ENCODE data around the gene CHAF1A. TPM values are rescaled to one million over a fixed set of nuclear protein-coding genes. Genes with fewer than 3 reads are reported as not detected.

The CHAF1A gene
- total and polyA plus RNA-seq, 2 of the 4 experiments (the other 2 are of a cell fraction): 12.4 to 22.9 TPM

- H3K56ac ChIP-seq (ENCODE audit: extremely low read depth, insufficient read depth, low read length): no peak overlapping the region
- H2AK9ac ChIP-seq (replicated peaks; ENCODE audit: low read depth, low read length, poor library complexity): peak overlapping the region; percentile 61
- H3K79me1 ChIP-seq (ENCODE audit: low read depth in 1 of 2, low read length in 2 of 2): peaks cover under 1 to 23% of the 10 kb centered on the region in 2 experiments
- dilution Hi-C loops (cut with HindIII; ENCODE audit: low sequenced_read_pairs, unreplicated experiment) (no loop called here), in situ Hi-C loops (cut with MboI; ENCODE audit: low sequenced_read_pairs) (no loop called here), intact Hi-C loops (cut with micrococcal nuclease) (no loop called here)
- H3K9ac ChIP-seq (ENCODE audit: low read depth, low read length): no peak overlapping the region
- ATAC-seq (ENCODE audit: low read depth) (peak; percentile 28), DNase-seq (no peak)
- H4K20me1 ChIP-seq (ENCODE audit: insufficient read depth, low read length): peaks cover 11% of the 10 kb centered on the region
- H3K27me3 ChIP-seq (ENCODE audit: control insufficient read depth, insufficient read depth, low read length): no peaks in the 10 kb centered on the region
- H3K23ac ChIP-seq (ENCODE audit: low read depth, low read length): no peak overlapping the region
- no peaks in the 10 kb centered on the region for H3K9me1 ChIP-seq (ENCODE audit: insufficient read depth, low read length)
- peak overlapping the region in 1 of 2 experiments; percentile 16; a peak in 1 of 4 replicates for H4K8ac ChIP-seq (ENCODE audit: low read depth in 2 of 2, low read length in 2 of 2)
- H2AK5ac ChIP-seq (ENCODE audit: low read depth, low read length): no peak overlapping the region
- H3K4me2 ChIP-seq (ENCODE audit: low read depth, low read length): no peak overlapping the region; the same call in 1 of the 2 replicates
- H2BK5ac ChIP-seq (ENCODE audit: low read depth, low read length, poor library complexity, severe bottlenecking): no peak overlapping the region
- CTCF ChIA-PET: interaction anchor here (0.6 kb wide), 1 partner anchor 8 kb away, joined by 3 read pairs; no protein-coding TSS in a partner anchor
- H3K14ac ChIP-seq (replicated peaks; ENCODE audit: low read depth, low read length): no peak overlapping the region
- H4K5ac ChIP-seq (ENCODE audit: low read depth, low read length): no peak overlapping the region
- H4K91ac ChIP-seq (ENCODE audit: insufficient read depth, low read depth, low read length): no peak overlapping the region
- POLR2A ChIA-PET (ENCODE audit: unreplicated experiment): no interaction called here
- TSS peak; percentile 90 for BruUV-seq (replicated peaks)
- H3K18ac ChIP-seq (ENCODE audit: low read depth, low read length): no peak overlapping the region
- H3K36me3 ChIP-seq (ENCODE audit: control insufficient read depth, insufficient read depth, low read length): peaks cover 59% of the 10 kb centered on the region
- peak overlapping the region; percentile 40; the same call in 1 of the 2 replicates for H3K4ac ChIP-seq (ENCODE audit: low read depth, low read length)
- TF ChIP-seq POLR2A (IDR thresholded peaks at IDR 0.05; ENCODE audit: low read depth, low read length): no peak
- no peak for TF ChIP-seq RCOR1 (IDR thresholded peaks at IDR 0.05; ENCODE audit: insufficient replicate concordance, low read length)
- H3K9me3 ChIP-seq (ENCODE audit: control insufficient read depth, insufficient read depth, low read length): no peaks in the 10 kb centered on the region
- H3K4me1 ChIP-seq (ENCODE audit: control insufficient read depth, insufficient read depth, low read length): peaks cover 10% of the 10 kb centered on the region; the same call in 1 of the 2 replicates
- peak overlapping the region; percentile 48 for H2AFZ ChIP-seq (replicated peaks; ENCODE audit: low read length, poor library complexity)
- H3K27ac ChIP-seq (ENCODE audit: insufficient read depth, low read length): peak overlapping the region; percentile 58; the same call in 1 of the 2 replicates
- H2BK15ac ChIP-seq (ENCODE audit: low read depth, low read length): no peak overlapping the region
- H2BK20ac ChIP-seq (ENCODE audit: low read depth, low read length): no peak overlapping the region
- H3K4me3 ChIP-seq (ENCODE audit: insufficient read depth, low read depth, low read length): no peak overlapping the region
- H2BK120ac ChIP-seq (ENCODE audit: low read depth, low read length): no peak overlapping the region
- 48% methylated on average over 4 of the region's 12 CpGs; no CpG with 5 or more reads in 1 of the 2 experiments for WGBS, 2 experiments (ENCODE audit: extremely low coverage in 2 of 2, insufficient read length in 1 of 2)
Observed at GRCh38 chr19:4360641-4361151, 41.7 kb upstream of the CHAF1A start.
